H1 (cell line): ENCODE measurements around the gene CCDC88C. TPM values are rescaled to one million over a fixed set of nuclear protein-coding genes. Genes with fewer than 3 reads are reported as not detected.

Source experiments
- CBX8 ChIP-seq: fragments of 300-800, 300-1000 bp; sonication (generic); IDR thresholded peaks from 2 replicates; pipeline ENCODE4 v1.7.1; 2016; ENCODE audit warnings: low read depth, low read length, borderline replicate concordance
- CTBP2 ChIP-seq: IDR thresholded peaks from 2 replicates; pipeline ENCODE4 v1.7.0; 2011; ENCODE audit warnings: borderline replicate concordance, mild to moderate bottlenecking, moderate library complexity, mixed read lengths, low read length; ENCODE audit not compliant: insufficient read depth, insufficient read length
- RFX5 ChIP-seq: IDR thresholded peaks from 2 replicates; pipeline ENCODE4 v1.6.1; 2011; ENCODE audit warnings: low read depth, low read length, improper control_type of control experiment, borderline replicate concordance
- RNF2 ChIP-seq: fragments of 200-900, 300-1000 bp; sonication (generic); IDR thresholded peaks from 2 replicates; pipeline ENCODE4 v1.7.1; 2016; ENCODE audit warnings: borderline replicate concordance, low read depth, mild to moderate bottlenecking, antibody characterized with exemption, low read length; ENCODE audit not compliant: poor library complexity, severe bottlenecking; ENCODE audit errors: missing control alignments
- TBP ChIP-seq: IDR thresholded peaks from 2 replicates; pipeline ENCODE4 v1.6.1; 2011; ENCODE audit warnings: low read depth, low read length, improper control_type of control experiment
- polyA plus RNA-seq, 7 experiments: library from polyadenylated mRNA; depleted of rRNA in 3 of 7; stranded (reverse) in 5 of 7; unstranded in 2 of 7; fragments of >200 nt in 5 of 7; fragments of 200-250 nt in 2 of 7; gene quantifications; 1 replicate in 5 of 7; 2 replicates in 1 of 7; 4 replicates in 1 of 7; pipeline versions ENCODE4 v1.2.1 to v1.2.3, GENCODE V29; 2011 to 2013; ENCODE audit warnings: missing spikeins in 2 of 7, mixed read lengths in 2 of 7
- total RNA-seq: library from RNA; stranded (reverse); fragmentation: NEBNext Ultra II Directional; extraction: Animal tissue kit (Norgen Biotek cat#: 25700); gene quantifications from 2 replicates; pipeline ENCODE4 v1.2.1, GENCODE V29; 2021

The CCDC88C gene
- total and polyA plus RNA-seq, 2 of the 8 experiments (the other 6 are each of a cell fraction or from before 2014, with no cell fraction given), result 10.3 to 57.7 TPM

- TF ChIP-seq RNF2 (no peak), RFX5 (no peak), TBP (no peak), CTBP2 (no peak), CBX8 (no peak)
These were observed 88.1 kb downstream of the CCDC88C start (continued) for GRCh38 chr14:91329486-91330014.
